Fibroblast of pulmonary artery (primary cell): Measurements from ENCODE around the gene IGDCC3.

Experiments used
- DNase-seq: peaks from one replicate; pipeline ENCODE4 v3.0.0-alpha.2; 2010; ENCODE audit warnings: low read depth
- H3K4me3 ChIP-seq: replicated peaks from 2 replicates; pipeline ENCODE4 v1.5.1; 2011; ENCODE audit warnings: low read depth, mild to moderate bottlenecking, control low read depth, low read length, moderate library complexity
- CTCF ChIP-seq: IDR thresholded peaks from 2 replicates; pipeline ENCODE4 v1.5.1; 2011; ENCODE audit warnings: mild to moderate bottlenecking, control low read depth, low read length, inconsistent platforms; ENCODE audit errors: missing control alignments

The IGDCC3 gene

GRCh38 chr15:65338366-65338765 lies 39.4 kb downstream of the IGDCC3 start:
- H3K4me3 ChIP-seq = no peak overlapping the region
- no peak for TF ChIP-seq CTCF

DNA sequence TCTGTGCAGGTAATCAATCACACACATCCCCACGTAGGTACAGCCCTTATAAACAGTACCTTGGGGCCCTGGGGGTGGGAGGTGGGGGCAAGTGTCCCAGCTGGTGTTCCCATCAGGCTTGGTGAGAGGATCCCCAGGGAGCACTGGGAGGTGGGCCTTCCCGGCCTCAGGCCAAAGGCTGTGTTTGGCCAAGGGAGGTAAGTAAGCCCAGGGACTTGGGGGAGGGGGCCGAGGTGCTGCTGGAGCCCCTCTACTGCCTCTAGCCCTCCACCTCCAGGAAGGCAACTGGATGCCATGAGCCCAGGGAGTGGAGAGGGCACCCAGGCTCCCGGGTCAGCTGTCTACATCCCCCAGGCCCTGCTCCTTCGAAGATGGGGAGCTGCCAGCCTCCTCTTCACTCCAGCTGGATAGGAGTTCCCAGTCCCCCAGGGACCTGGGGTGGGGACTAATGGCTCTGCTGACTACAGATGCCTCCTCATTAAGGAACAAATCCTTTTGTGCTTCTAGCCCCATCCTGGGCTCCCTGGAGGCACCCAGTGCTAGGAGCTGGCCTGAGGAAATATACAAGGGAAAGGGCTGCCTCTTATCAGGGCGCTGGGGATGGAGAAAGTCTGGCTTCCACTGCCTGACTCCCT lies 40.2 kb downstream of the IGDCC3 start:
- DNase-seq = no peak
- no peak for TF ChIP-seq CTCF
- no peak overlapping the region for H3K4me3 ChIP-seq

More at GRCh38 chr15:65338366-65338765, 39.4 kb downstream of the IGDCC3 start:
- DNase-seq = no peak

DNA sequence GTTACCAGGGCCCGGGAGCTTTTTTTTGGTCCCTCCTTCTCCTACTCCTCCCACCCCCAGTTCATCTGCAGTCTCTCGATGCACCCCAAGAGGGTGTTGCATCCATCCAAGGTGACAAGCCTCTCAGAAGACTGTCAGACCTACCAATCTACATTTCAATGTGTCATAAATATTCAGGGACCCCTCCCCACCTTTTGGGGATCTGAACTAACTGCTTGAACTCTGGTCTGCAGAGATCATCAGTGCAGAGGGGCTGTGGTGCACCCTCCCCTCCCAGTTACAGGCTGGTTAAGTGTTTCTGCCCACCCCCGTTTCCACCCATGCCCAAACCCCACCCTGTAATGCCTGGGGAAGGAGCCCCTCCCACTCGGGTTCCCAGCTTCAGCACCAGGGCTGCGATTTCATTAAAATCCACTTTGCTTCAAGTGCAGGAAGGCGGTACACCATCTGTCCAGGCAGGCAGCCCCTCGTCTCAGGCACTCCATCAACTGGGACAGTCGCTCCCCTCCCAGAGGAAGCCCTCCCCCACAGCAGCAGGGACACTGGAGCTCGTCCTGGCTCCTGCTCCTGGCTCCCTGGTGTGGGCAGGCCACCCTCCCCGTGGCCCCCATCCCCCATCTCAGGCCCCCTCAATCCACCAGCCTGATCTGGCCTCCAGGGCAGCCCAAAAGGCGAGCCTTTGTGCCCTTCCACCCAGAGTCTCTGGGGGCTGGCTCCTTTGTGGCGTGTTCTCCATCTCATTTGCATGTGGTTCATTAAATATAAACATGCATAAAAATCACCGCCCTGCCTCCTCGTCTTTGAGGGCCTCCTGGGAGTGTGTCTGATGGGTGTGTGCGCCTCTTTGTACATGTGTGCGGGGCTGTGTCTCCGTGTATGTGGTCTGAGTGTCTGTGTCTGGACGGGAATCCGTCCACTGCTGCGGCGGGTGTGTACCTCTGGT lies 41.0 kb downstream of the IGDCC3 start:
- DNase-seq = no peak
- no peak overlapping the region for H3K4me3 ChIP-seq
- TF ChIP-seq CTCF = no peak

DNA sequence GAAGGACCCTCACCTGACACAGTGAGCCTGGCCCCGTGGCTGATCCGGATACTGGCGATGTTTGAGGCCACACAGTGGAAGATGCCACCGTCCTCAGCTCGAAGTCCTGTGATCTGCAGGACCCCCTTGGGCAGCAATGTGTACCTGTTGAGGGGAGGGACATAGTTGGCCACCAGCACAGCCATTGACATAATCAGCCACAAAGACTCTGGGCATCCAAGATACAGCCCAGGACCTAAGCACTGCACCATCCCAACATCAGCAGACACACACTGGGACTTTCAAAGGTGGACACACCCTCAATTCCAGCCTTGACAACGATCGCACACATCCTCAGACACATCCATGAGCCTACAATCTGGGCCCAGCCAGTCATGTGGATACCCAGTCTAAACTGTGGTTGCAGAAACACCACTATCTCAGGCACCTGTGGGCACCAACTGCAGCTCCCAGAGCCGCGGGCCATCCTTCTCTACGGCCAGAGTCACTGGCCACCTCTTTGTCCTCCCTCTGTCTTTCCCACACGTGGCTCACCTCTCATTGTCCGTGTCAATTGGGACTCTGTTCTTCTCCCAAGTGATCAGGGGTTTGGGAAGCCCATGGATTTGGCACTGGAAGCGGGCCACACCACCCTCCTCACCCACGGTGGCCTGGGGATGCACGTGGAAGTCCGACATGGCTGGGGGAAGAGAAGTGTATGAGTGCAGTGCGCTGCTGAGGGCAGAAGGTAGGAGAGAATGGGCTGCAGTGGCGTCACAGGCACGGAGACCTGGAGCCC lies 42.3 kb downstream of the IGDCC3 start:
- no peak for DNase-seq
- no peak overlapping the region for H3K4me3 ChIP-seq
- no peak for TF ChIP-seq CTCF

GRCh38 chr15:65334586-65335231 lies 43.1 kb downstream of the IGDCC3 start:
- DNase-seq = no peak
- H3K4me3 ChIP-seq = no peak overlapping the region
- TF ChIP-seq CTCF = no peak

- H3K4me3 ChIP-seq = no peak overlapping the region
- TF ChIP-seq CTCF = no peak
- DNase-seq = no peak
Measured at GRCh38 chr15:65333856-65334255, 43.9 kb downstream of the IGDCC3 start.
